Stimulated activated CD4-positive, alpha-beta T cell treated with anti-CD3 and anti-CD28 coated beads, Interleukin-15, amount 100 ng/mL, for 24 hours (primary cell): ENCODE measurements around the gene BAIAP2L2.
"Not testable (repeated sequence)": the region's sequence is repeated elsewhere in the genome, so short reads cannot be mapped to it uniquely, and the experiment has no call there.

Experiments
- DNase-seq: peaks from one replicate; pipeline ENCODE4 v3.0.0-alpha.2; 2020

The BAIAP2L2 gene

GRCh38 chr22:38127869-38128268 is 17.4 kb upstream of the BAIAP2L2 start:
- DNase-seq: no peak

GRCh38 chr22:38126928-38127668 is 16.6 kb upstream of the BAIAP2L2 start:
- DNase-seq: no peak

GRCh38 chr22:38125751-38126201 is 15.3 kb upstream of the BAIAP2L2 start:
- no peak for DNase-seq

GRCh38 chr22:38125038-38125610 is 14.6 kb upstream of the BAIAP2L2 start:
- DNase-seq: no peak

- DNase-seq: no peak
Measured at GRCh38 chr22:38124236-38124974, 13.9 kb upstream of the BAIAP2L2 start.

GRCh38 chr22:38122616-38123015 is 12.1 kb upstream of the BAIAP2L2 start:
- no peak for DNase-seq

GRCh38 chr22:38120359-38121110 is 10.1 kb upstream of the BAIAP2L2 start:
- DNase-seq: no peak

- DNase-seq: not testable (repeated sequence)
Measured at GRCh38 chr22:38118747-38119146, 8.3 kb upstream of the BAIAP2L2 start.

- DNase-seq: no peak
Measured at GRCh38 chr22:38118182-38118581, 7.7 kb upstream of the BAIAP2L2 start.

- not testable (repeated sequence) for DNase-seq
Measured at GRCh38 chr22:38117556-38117955, 7.1 kb upstream of the BAIAP2L2 start.

GRCh38 chr22:38115423-38116205 is 5.1 kb upstream of the BAIAP2L2 start:
- DNase-seq: no peak

GRCh38 chr22:38114484-38115398 is 4.3 kb upstream of the BAIAP2L2 start:
- peak; percentile 86 for DNase-seq

GRCh38 chr22:38112381-38112780 is 1.9 kb upstream of the BAIAP2L2 start:
- DNase-seq: no peak

GRCh38 chr22:38111925-38112355 is 1.5 kb upstream of the BAIAP2L2 start:
- no peak for DNase-seq

GRCh38 chr22:38110863-38111852 is 674 bp upstream of the BAIAP2L2 start:
- no peak for DNase-seq

GRCh38 chr22:38109371-38110001 is 998 bp downstream of the BAIAP2L2 start:
- no peak for DNase-seq

GRCh38 chr22:38108561-38109319 is 1.7 kb downstream of the BAIAP2L2 start:
- DNase-seq: no peak

- DNase-seq: no peak
Measured at GRCh38 chr22:38107692-38108515, 2.6 kb downstream of the BAIAP2L2 start.
